ENCODE results near the gene CTNNA2.
"Not testable (repeated sequence)": the region's sequence is repeated elsewhere in the genome, so short reads cannot be mapped to it uniquely, and the experiment has no call there.

The CTNNA2 gene

DNA sequence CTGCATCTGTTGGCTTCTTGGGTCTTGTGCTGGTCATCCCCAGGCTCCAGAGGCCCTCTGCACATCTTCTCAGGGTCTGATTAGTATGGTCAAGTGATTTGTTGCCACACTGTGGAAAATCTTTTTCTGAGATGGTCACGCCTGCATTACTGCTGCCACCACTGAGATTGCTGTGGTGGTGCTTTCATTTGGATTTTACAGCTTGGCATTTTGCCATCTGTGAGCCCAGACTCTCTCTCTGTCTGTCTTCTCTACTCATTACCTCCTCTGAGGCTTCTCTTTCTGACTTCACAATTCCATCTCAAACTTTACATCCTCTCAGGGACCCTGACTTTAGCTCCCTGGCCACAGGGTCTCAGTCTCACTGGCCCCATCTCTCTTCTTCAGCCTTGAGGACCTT is 637.1 kb downstream of the CTNNA2 start:
- no peak for DNase-seq (ENCODE audit: low spot score)

DNA sequence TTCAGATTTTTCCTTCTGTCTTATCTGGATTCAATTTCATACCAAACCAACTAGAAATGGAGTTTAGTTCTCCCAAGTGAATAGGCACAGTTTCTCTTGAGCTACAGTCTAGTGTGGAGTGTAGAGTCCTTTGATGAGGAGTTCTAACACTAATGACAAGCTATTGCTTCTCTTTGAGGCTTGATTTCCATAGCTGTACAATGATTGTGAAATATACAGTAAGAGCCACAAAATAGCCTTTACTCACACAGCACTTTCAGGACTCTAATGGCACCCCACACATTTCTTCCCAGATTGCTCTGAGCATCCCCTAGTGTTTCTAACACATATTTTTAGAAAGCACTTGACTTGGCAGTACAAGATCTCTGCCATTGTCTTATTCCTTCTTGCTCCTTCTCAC is 638.4 kb downstream of the CTNNA2 start:
- no peak for DNase-seq (ENCODE audit: low spot score)

DNA sequence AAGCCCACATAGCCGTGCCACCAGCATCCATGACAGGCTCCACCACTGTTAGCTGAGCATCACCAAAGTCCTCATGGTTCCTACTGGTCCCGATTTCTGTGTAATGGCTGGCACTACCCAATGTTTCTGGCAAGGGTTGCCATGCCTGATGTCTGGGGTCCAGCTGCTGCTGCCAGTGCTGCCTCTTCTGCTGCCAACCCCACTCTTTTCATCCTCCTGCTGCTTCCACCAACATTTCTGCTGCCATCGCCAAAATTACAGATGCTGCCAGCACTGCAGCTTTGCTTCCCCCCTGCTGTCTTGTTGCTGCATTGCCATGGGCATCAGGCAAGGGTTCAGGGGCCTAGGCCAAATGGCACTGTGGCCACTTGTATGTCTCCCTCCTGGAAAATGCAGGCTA is 638.8 kb downstream of the CTNNA2 start:
- DNase-seq (ENCODE audit: low spot score), result no peak

DNA sequence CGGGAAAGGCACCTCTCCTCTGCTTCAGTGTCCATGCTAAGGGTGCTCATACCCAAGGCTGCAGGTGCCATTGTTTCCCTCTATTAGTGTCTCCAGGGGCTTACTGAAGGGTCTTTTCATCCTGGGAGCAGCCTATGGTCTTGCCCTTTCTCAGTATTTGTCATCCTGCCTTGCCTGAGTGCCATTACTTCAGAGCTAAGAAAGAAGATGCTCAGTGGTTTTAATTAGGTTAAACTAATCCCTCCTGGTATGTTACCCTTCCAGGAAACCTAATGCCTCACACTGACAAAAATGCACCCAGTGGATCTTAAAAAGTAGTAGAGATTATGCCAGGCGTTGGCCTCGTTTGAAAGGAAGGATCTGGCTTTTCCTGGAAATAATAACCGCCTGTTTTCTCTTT is 640.3 kb downstream of the CTNNA2 start:
- DNase-seq (ENCODE audit: low spot score), result no peak

DNA sequence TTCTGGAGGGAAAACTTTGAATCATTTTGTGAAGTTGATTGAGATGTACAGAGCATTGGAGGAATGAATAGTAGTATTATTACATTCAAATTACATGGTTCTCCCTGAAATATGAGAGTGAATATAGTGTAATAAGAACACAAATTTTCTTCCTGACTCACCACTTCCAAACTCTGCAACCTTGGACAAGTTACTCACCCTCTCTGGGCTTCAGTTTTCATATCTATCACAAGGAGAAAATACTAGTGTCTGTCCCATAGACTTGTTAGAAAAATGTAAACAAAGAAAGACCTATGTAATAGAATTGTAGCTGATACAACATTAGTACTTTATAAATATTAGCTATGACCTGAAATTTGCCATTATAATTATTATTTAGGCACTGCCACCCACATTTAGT is 640.9 kb downstream of the CTNNA2 start:
- DNase-seq (ENCODE audit: low spot score), result no peak

DNA sequence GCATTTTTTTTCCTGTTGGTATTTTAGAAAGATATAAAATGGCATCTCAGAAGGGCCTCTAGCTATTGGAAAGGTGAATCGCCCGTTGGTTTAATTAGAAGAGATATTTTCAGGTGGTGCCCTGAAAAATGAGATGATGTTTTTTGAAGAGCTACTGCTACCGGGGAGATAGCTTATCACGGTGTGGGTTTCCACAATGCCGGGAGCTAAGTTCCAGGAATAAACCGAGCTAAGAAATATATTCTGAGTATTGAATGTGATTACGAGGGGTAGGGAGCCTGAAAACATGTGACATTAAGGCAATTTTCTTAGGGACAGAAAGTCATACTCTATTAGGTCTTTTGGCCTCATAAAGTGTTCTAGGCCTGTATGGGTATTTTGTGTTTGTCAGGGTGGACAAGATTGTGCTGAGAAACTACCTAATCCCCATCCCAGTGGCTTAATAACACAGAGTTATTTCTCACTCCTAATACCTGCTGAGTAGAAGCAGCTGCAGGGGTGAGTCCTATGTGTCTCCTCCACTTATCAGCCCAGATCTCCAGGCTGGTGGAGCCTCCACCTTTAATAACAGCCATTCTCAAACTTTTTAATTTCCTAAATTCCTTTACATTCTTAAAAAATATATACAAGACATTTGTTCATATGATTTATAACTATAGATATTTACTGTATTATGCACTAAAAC is 641.5 kb downstream of the CTNNA2 start:
- DNase-seq (ENCODE audit: low spot score), result no peak

DNA sequence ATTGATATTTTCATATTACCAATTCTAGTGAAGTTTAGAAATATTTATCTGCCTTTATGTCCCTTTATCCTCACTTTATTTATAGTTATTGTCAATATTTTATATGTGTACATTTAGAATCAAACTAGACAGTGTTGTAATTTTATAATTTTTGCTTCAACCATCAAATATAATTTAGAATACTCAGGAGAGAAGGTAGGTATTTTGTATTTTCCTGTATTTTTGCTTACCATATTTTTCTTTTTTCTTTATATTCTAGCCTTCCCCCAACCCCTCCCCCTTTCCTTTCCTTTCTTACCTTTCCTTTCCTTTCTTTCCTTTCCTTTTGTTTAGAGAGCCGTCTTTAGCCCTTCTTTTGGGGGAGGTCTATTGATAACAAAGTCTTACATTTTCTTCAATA is 651.5 kb downstream of the CTNNA2 start:
- no peak for DNase-seq (ENCODE audit: low spot score)

DNA sequence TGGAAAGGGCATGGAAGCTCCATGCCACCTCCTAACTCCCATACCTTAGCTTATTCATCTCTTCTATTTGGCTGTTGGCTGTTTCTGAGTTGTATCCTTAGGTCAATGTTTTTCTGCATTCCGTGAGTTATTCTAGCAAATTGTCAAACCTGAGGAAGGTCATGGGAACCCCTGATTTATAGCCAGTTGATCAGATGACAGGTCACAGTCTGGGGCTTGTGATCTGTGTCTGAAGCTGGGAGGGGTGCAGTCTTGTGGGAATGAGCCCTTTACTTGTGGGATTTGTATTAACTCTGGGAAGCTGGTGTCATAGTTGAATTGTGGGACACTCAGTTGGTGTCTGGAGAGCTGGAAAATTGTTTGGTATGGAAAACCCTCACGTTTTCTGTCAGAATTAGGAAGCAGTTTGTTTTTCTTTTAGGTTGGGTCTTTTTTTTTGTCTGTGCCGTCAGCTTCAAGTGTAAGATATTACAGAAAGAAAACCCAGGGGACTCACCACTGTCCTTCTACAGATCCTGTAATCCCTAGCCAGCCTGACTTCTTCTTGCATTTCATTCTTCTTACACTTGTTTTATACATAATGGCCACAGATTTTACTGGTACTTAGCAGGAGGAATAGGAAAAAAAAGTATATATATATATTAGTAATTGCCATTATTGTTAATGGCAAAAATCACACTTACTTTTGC is 653.8 kb downstream of the CTNNA2 start:
- DNase-seq (ENCODE audit: low spot score), result no peak

DNA sequence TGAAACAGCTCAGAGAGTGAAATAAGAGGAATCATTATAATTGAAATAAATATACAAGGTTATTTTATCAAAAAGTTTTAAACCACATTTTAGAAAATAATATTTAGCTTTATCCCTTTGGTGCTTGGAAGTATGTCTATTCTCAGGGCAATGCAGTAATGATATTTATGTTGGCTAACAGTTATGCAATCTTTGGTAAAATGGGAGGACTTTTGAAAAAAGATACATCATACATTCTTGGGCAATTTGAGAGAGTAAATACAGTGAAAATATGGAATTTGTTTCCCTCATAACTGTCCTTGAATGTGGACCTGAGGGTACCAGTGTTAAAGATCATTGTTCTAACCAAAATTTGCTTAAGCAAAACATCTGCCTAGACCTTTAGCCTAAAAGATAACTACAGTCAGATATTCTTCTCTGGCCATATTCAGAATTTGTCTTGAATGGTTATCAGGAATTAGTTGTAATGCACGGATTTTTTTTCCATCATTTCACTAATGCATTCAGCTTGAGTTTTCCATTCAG is 654.5 kb downstream of the CTNNA2 start:
- no peak for DNase-seq (ENCODE audit: low spot score)

DNA sequence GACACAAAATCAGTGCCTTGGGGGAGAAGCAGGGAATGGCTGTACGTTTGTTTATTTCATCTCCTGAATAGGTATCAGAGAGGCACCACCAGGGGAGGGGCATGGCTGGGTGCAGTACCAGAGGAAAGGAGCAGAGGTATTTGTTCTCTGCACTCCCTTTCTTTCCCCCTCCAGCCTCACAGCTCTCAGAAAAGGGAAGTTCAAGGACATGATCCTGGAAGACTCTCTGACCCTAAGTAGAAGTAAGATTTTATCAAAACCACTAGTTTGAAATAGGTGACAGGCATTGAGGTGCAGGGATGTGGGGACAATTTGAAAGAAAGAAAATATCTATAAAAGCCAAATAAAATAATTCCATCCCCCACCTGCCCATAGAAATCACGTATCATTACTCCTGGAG is 655.2 kb downstream of the CTNNA2 start:
- DNase-seq (ENCODE audit: low spot score), result no peak

DNA sequence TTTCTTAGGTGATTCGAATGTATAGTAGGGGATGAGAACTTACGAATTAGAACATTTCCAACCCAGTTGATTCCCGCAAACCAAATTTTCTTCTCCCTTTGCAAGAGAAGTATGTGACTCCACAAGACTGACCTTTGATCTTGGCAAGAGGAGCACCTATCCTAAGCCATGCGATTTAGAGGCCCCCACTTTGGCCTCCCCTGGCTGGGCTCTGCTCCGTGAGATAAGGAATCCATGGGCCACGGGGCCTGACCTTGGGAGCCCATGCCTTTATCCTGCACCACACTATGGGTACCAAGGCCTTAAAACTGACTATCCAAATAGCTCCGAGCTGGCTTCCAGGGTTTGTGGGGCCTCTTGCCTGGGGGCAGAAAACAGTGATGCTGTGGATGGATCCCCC is 656.0 kb downstream of the CTNNA2 start:
- no peak for DNase-seq (ENCODE audit: low spot score)

DNA sequence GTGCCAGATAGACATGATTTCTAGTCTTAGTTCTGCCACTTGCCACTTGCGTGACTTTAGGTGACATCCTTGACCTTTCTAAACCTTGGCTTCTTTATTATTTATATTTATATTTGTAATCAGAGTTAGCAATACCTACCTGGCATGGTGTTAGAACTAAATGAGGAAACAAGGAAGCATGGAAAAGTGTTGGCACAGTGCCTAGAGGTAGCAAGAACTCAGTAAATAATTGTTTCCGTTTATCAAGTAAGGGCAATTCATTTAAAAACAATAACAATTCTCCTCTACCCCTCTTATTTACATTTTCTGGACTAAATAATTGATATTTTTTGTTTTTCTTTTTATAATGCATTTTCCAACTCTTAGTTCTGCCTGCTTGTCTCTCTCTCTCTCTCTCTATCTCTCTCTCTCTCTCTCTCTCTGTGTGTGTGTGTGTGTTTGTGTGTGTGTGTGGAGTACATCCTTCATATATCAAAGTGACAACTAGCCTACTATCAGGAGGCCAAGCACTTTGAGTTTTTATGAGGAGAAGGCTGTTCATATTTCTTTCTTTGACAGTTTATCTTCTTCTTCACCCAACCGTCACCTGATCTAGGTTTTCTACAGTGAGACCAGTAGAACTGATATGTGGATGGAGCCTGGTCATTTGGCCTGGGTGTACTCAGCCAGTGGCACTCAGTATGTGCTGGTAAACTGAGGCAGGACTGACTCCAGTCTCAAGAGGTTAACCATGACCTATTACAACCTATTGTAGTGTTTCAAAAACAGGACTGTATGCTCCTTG is 657.2 kb downstream of the CTNNA2 start:
- no peak for DNase-seq (ENCODE audit: low spot score)

DNA sequence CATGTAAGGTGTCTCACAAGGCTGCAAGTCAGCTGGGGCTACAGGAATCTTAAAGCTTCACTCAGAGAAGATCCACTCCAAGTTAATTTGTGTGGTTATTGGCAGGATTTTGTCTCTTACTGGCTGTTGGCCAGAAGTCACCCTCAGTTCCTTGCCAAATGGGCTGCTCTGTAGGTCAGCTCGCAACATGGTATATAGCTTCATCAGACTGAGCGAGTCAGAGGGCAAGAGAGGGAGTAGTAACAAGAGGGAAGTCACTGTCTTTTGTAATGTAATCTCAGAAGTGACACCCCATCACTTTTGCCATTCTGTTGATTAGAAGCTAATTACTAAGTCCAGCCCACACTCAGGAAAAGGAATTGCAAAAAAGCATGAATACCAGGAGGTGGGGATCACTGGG is 672.2 kb downstream of the CTNNA2 start:
- DNase-seq (ENCODE audit: low spot score), result no peak

DNA sequence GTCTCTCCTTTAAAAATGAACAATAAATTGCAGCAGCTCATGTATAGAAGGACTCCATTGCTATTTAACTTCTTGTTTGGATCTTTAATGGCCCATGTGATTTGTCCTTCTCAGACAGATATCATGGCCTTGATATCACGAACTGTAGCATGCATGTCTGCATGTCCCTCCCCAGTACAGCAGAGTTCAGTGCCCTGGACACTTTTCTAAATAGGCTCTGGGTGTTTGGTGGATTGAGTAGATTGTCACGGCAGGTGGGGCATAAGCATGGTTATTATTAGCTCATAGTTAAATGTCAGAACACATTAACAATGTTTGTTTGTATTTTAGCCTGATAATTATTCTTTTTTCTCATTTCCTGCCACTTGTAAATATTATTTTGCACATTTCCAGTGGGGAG is 673.4 kb downstream of the CTNNA2 start:
- DNase-seq (ENCODE audit: low spot score), result no peak

DNA sequence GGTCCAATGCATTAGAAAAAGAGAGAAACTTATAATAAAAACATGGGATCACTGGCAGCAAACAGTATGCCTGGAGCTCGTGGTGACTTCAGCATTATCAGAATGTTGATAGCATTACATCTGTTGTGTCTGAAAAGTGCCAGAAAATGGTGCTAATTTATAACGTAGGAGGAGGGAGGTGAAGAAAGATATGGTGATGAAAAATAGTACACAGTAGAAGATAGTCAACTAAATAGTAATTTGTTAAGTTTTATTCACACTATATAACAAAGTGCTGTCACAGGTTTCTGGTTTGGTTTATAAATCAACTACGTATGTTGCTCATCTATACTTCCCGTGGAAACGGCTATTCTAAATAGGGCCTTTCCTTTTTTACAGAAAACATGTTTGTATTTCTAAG is 674.3 kb downstream of the CTNNA2 start:
- DNase-seq (ENCODE audit: low spot score), result no peak

DNA sequence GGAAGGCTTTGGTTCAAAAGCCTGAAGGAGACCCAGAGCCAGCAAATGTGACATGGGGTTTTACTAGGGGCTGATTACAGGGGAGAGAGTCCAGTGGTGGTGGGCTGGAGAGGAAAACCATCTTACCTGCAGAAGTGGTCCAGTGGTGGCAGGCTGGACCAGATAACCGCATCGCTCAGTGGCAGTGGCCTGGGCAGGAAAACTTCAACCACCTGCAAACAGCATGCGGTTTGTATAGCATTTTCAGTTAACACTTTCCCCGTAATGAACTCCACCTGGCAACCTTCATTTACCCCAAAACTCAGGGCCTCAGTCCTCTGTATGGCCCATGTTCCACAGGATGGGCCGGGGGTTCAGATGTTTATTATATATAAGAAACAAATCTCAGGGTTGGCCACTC is 677.3 kb downstream of the CTNNA2 start:
- DNase-seq (ENCODE audit: low spot score), result no peak

DNA sequence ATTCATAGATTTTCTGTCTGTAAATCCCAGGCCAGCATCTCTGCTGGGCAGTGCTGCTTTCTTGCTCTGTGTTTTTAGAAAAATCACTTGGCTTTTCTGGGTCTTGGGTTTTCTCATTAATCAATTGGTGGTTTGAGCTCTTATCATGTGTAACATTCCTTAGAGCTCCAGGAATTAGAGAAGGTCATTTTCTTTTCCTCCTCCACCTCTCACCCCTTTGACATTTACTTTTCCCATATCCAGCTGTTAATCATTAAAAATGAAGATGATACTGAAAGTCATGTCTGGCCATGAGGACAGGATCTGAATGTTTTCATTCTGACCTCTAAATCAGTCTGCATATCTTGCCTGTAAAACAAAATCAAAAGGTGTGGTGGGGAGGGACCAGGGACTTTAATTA is 680.7 kb downstream of the CTNNA2 start:
- no peak for DNase-seq (ENCODE audit: low spot score)

DNA sequence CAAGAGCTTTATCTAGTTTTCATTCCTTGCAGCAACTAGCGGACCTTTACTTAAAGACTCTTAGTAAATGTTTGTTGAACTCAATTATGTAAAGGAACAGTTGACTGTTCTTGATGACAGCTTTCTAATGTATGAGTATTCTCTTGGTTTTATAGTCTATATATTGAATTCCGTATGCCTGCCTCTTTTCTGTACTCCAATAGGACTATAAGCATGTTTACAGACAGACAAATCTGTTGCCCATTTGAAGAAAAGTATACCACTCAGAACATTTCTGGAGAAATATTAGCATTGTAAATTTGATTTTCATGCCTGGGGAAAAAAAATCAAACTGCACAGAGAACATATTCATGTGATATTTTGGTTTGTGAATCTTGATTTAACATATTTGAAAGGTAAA is 682.2 kb downstream of the CTNNA2 start:
- DNase-seq (ENCODE audit: low spot score), result no peak

DNA sequence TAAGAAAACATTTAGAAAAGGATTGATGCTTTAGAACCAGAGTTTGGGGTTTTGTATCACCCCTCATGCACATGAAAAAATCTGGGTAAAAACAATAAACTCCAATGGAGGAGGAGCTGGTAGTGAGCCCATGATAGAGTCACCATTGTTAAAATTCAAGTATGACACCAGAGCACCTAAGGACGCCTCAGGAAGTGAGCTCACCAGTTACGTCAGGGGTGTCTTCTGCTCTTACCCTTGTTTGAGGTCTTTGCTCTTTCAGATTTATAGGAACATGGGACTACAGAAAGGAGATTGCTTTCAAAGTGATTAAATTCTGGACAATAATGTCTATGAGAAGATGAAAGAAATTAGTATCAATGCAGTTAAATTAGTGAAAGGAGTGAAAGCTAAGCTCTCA is 685.2 kb downstream of the CTNNA2 start:
- DNase-seq (ENCODE audit: low spot score), result no peak

DNA sequence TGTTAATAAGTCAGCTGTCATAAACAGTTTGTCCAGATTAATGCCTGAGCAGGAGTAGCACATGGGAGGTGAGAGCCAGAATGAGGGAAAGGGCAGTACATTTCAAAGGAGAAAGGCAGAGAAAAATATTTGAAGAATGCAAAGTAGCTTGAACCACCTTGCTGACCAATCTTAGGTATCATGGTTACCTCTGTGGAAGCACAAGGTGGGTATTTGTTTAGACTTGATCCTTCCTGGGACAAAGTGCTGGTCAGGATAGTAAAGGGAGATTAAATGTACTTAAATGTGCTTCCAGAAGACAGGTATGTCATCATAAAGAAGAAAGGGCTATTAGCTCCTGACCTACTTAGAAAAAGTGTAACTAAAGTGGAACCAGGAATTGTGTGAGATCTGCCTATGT is 686.7 kb downstream of the CTNNA2 start:
- no peak for DNase-seq (ENCODE audit: low spot score)

DNA sequence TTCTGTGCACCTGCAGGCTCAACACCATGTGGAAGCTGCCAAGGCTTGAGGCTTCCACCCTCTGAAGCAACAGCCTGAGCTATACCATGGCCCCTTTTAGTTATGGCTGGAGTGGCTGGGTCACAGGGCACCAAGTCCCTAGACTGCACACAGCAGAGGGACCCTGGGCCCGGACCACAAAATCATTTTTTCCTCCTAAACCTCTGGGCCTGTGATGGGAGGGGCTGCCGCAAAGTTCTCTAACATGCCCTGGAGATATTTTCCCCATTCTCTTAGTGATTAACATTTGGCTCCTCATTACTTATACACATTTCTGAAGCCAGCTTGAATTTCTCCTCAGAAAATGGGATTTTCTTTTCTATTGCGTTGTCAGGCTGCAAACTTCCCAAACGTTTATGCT is 691.1 kb downstream of the CTNNA2 start:
- not testable (repeated sequence) for DNase-seq (ENCODE audit: low spot score)

DNA sequence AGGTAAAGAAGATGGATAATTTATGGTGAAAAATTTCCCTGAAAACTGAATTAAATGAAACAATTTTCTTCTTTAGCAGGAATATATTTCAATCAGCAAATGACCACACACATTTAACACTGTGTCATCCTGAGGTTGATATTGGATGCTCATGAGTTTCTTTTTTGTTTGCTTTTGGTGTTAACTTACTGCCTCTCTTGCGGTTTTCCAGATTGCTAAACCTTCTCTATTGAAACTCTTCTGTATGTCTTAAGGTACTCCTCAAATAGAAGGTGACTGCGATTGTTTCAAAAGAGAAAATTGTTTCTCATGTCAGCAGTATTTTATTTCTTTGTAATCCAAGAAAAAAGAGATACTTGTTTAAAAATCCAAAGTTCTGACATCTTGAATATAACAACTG is 692.6 kb downstream of the CTNNA2 start:
- no peak for DNase-seq (ENCODE audit: low spot score)

DNA sequence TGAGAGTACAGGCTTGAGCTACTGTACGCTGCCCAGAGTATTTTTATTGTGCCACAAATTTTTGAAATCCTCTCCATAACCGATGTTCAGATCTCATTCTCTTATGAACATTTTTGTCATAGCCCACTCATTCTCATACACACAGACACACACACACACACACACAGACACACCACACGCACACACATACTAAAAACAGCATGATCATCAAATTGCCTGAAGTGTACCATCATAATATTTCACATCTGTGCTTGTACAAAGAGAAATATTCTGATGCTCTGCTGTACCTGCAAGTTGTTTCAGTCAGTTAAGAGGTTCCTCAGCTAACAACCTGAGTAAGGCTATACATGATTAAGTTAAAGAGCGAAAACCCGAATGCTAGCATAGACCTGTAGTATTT is 696.6 kb downstream of the CTNNA2 start:
- DNase-seq (ENCODE audit: low spot score), result no peak

All from hepatic stellate cell (primary cell).